Fibroblast of skin of left biceps (primary cell): ENCODE measurements around the gene ENHO.

Experiments used
- DNase-seq, 2 experiments: peaks; one replicate each; pipeline ENCODE4 v3.0.0-alpha.2; 2013; ENCODE audit warnings: low read depth in 2 of 2

Gene ENHO

GRCh38 chr9:34522971-34523797, at the start of gene ENHO:
TSS of gene ENHO (minus strand) at chr9:34522990. CDS start at chr9:34521695, 1,295 bp downstream.
- peak; percentile 54 to 56 for DNase-seq

GRCh38 chr9:34572092-34572491, 49.3 kb upstream of the ENHO start:
- no peak for DNase-seq

GRCh38 chr9:34571481-34571810, 48.7 kb upstream of the ENHO start:
- DNase-seq: no peak

GRCh38 chr9:34570809-34571480, 48.2 kb upstream of the ENHO start:
- DNase-seq: no peak

- no peak for DNase-seq
Observed at GRCh38 chr9:34570376-34570775, 47.6 kb upstream of the ENHO start.

- DNase-seq: no peak
Observed at GRCh38 chr9:34568774-34569173, 46.0 kb upstream of the ENHO start.

GRCh38 chr9:34568133-34568532, 45.3 kb upstream of the ENHO start:
- no peak for DNase-seq

- no peak for DNase-seq
Observed at GRCh38 chr9:34566972-34567371, 44.2 kb upstream of the ENHO start.

GRCh38 chr9:34566322-34566721, 43.5 kb upstream of the ENHO start:
- DNase-seq: no peak

- DNase-seq: no peak
Observed at GRCh38 chr9:34565856-34566255, 43.1 kb upstream of the ENHO start.

- no peak for DNase-seq
Observed at GRCh38 chr9:34564617-34565016, 41.8 kb upstream of the ENHO start.

- no peak for DNase-seq
Observed at GRCh38 chr9:34563262-34563661, 40.5 kb upstream of the ENHO start.

GRCh38 chr9:34562135-34562745, 39.5 kb upstream of the ENHO start:
- no peak for DNase-seq

GRCh38 chr9:34560599-34561214, 37.9 kb upstream of the ENHO start:
- no peak for DNase-seq

- DNase-seq: no peak
Observed at GRCh38 chr9:34559624-34560455, 37.0 kb upstream of the ENHO start.

GRCh38 chr9:34558919-34559623, 36.3 kb upstream of the ENHO start:
- DNase-seq: no peak

GRCh38 chr9:34558364-34558763, 35.6 kb upstream of the ENHO start:
- DNase-seq: no peak

- no peak for DNase-seq
Observed at GRCh38 chr9:34557426-34558321, 34.9 kb upstream of the ENHO start.

- DNase-seq: no peak
Observed at GRCh38 chr9:34556949-34557348, 34.2 kb upstream of the ENHO start.

GRCh38 chr9:34555936-34556525, 33.2 kb upstream of the ENHO start:
- no peak for DNase-seq
